ENCODE results near the gene SURF2. TPM values are rescaled to one million over a fixed set of nuclear protein-coding genes. Genes with fewer than 3 reads are reported as not detected.
"Not testable (repeated sequence)": the region's sequence is repeated elsewhere in the genome, so short reads cannot be mapped to it uniquely, and the experiment has no call there.

The SURF2 gene
- total RNA-seq, 1 experiment from 2014 or later = 27.8 TPM

- H3K27ac ChIP-seq (ENCODE audit: low read depth, low read length); RAD21 ChIA-PET (ENCODE audit: low non-redundant PET in 1 of 2, low total read pairs in 2 of 2, uncharacterized antibody in 2 of 2, unreplicated experiment in 2 of 2); intact Hi-C loops (cut with micrococcal nuclease); H3K4me3 ChIP-seq (replicated peaks in 1 of 2; ENCODE audit: low read depth in 1 of 2, low read length in 2 of 2); H3K9me3 ChIP-seq (ENCODE audit: control insufficient read depth in 1 of 2, insufficient read depth in 1 of 2, low read depth in 1 of 2, low read length in 2 of 2); H2AFZ ChIP-seq (ENCODE audit: low read depth, low read length, poor library complexity, severe bottlenecking); H4K20me1 ChIP-seq (ENCODE audit: insufficient read depth); H3K9ac ChIP-seq (ENCODE audit: low read length); H3K4me2 ChIP-seq (ENCODE audit: low read length); CTCF ChIA-PET; H3K36me3 ChIP-seq (ENCODE audit: control insufficient read depth in 1 of 2, insufficient read depth in 2 of 2, low read length in 2 of 2); ATAC-seq; H3K27me3 ChIP-seq (ENCODE audit: insufficient read depth, low read length); BruUV-seq (replicated peaks); H3K79me2 ChIP-seq (ENCODE audit: insufficient read depth, low read length); POLR2A ChIA-PET; H3K9me2 ChIP-seq (ENCODE audit: insufficient read depth); DNase-seq (ENCODE audit: low read depth, low spot score); H3K4me1 ChIP-seq (ENCODE audit: control insufficient read depth in 1 of 2, insufficient read depth in 2 of 2, low read length in 2 of 2): not testable (repeated sequence)
Observed at GRCh38 chr9:133391449-133391848, 35.1 kb downstream of the SURF2 start.

- H3K4me2 ChIP-seq (ENCODE audit: low read length); H3K36me3 ChIP-seq (ENCODE audit: control insufficient read depth in 1 of 2, insufficient read depth in 2 of 2, low read length in 2 of 2); H3K9me3 ChIP-seq (ENCODE audit: control insufficient read depth in 1 of 2, insufficient read depth in 1 of 2, low read depth in 1 of 2, low read length in 2 of 2); H3K4me3 ChIP-seq (replicated peaks in 1 of 2; ENCODE audit: low read depth in 1 of 2, low read length in 2 of 2); H3K27me3 ChIP-seq (ENCODE audit: insufficient read depth, low read length); H4K20me1 ChIP-seq (ENCODE audit: insufficient read depth); H2AFZ ChIP-seq (ENCODE audit: low read depth, low read length, poor library complexity, severe bottlenecking); RAD21 ChIA-PET (ENCODE audit: low non-redundant PET in 1 of 2, low total read pairs in 2 of 2, uncharacterized antibody in 2 of 2, unreplicated experiment in 2 of 2); intact Hi-C loops (cut with micrococcal nuclease); H3K27ac ChIP-seq (ENCODE audit: low read depth, low read length); H3K9ac ChIP-seq (ENCODE audit: low read length); ATAC-seq; H3K9me2 ChIP-seq (ENCODE audit: insufficient read depth); H3K79me2 ChIP-seq (ENCODE audit: insufficient read depth, low read length); POLR2A ChIA-PET; BruUV-seq (replicated peaks); CTCF ChIA-PET; H3K4me1 ChIP-seq (ENCODE audit: control insufficient read depth in 1 of 2, insufficient read depth in 2 of 2, low read length in 2 of 2); DNase-seq (ENCODE audit: low read depth, low spot score): not testable (repeated sequence)
Observed at GRCh38 chr9:133392308-133392707, 36.0 kb downstream of the SURF2 start.

GRCh38 chr9:133393399-133393798 is 37.0 kb downstream of the SURF2 start:
- Histone ChIP-seq H4K20me1 (ENCODE audit: insufficient read depth) (no peaks in the 10 kb centered on the region), H3K9me2 (ENCODE audit: insufficient read depth) (no peaks in the 10 kb centered on the region), H3K4me2 (ENCODE audit: low read length) (no peak overlapping the region), H3K27me3 (ENCODE audit: insufficient read depth, low read length) (0 out of 2 replicates have a peak, but pooled peaks cover 2% of the 10 kb centered on the region), H2AFZ (ENCODE audit: low read depth, low read length, poor library complexity, severe bottlenecking) (no peak overlapping the region), H3K9me3 (ENCODE audit: control insufficient read depth in 1 of 2, insufficient read depth in 1 of 2, low read depth in 1 of 2, low read length in 2 of 2) (no peaks in the 10 kb centered on the region), H3K4me1 (ENCODE audit: control insufficient read depth in 1 of 2, insufficient read depth in 2 of 2, low read length in 2 of 2) (no peaks in the 10 kb centered on the region), H3K27ac (ENCODE audit: low read depth, low read length) (no peak overlapping the region), H3K9ac (ENCODE audit: low read length) (no peak overlapping the region), H3K79me2 (ENCODE audit: insufficient read depth, low read length) (no peaks in the 10 kb centered on the region), H3K4me3 (replicated peaks in 1 of 2; ENCODE audit: low read depth in 1 of 2, low read length in 2 of 2) (no peak overlapping the region), H3K36me3 (ENCODE audit: control insufficient read depth in 1 of 2, insufficient read depth in 2 of 2, low read length in 2 of 2) (no peaks in the 10 kb centered on the region)
- ChIA-PET CTCF (no interaction called here), POLR2A (no interaction called here), RAD21 (ENCODE audit: low non-redundant PET in 1 of 2, low total read pairs in 2 of 2, uncharacterized antibody in 2 of 2, unreplicated experiment in 2 of 2) (no interaction called here)
- BruUV-seq (replicated peaks) = no TSS peak
- TF ChIP-seq ATF3 (IDR thresholded peaks at IDR 0.05) (no peak), EZH2phosphoT487 (IDR thresholded peaks at IDR 0.05; ENCODE audit: borderline replicate concordance) (no peak)
- ATAC-seq = no peak
- intact Hi-C loops (cut with micrococcal nuclease) = no loop called here
- DNase-seq (ENCODE audit: low read depth, low spot score) = no peak
